HEK293 (cell line): ENCODE data around the gene PSORS1C2.

Experiments used
- CTCF ChIA-PET: fragments of 350-600 bp; formaldehyde crosslinking; extraction: SDS; loops from one replicate; lab custom pipeline; 2021; ENCODE audit warnings: antibody characterized with exemption; lab: Yijun Ruan, JAX
- POLR2A ChIA-PET: fragments of 300-600 bp; formaldehyde crosslinking; extraction: SDS; loops from one replicate; lab custom pipeline; 2020; ENCODE audit warnings: antibody characterized with exemption, inconsistent platforms; lab: Yijun Ruan, JAX
- H3K27ac ChIP-seq: fragments of 200-500 bp; sonication (Bioruptor generic); 2 replicates; pipeline ENCODE4 v1.5.1; 2014; ENCODE audit warnings: low read depth, low read length, control low read depth, inconsistent platforms; ENCODE audit errors: extremely low read depth
- H3K36me3 ChIP-seq, 2 experiments: fragments of 200-500 bp in 1 of 2; sonication (Bioruptor generic) in 1 of 2; 1 replicate in 1 of 2; 2 replicates in 1 of 2; pipeline ENCODE4 v1.5.1; 2014 to 2017; ENCODE audit warnings: inconsistent platforms in 2 of 2, low read length in 2 of 2; ENCODE audit not compliant: control insufficient read depth in 2 of 2, insufficient read depth in 1 of 2
- H3K4me1 ChIP-seq: fragments of 200-500 bp; sonication (Bioruptor generic); 2 replicates; pipeline ENCODE4 v1.5.1; 2014; ENCODE audit warnings: mild to moderate bottlenecking, low read length, inconsistent platforms; ENCODE audit not compliant: control insufficient read depth, insufficient read depth
- H3K4me3 ChIP-seq: 2 replicates; pipeline ENCODE4 v1.5.1; 2011; ENCODE audit warnings: low read depth, mild to moderate bottlenecking, control low read depth, low read length, moderate library complexity
- H3K9me3 ChIP-seq: fragments of 200-500 bp; sonication (Bioruptor generic); 2 replicates; pipeline ENCODE4 v1.5.1; 2014; ENCODE audit warnings: low read depth, low read length, inconsistent platforms; ENCODE audit not compliant: control insufficient read depth, insufficient read depth
- EGR2 ChIP-seq: fragments of 450-650 bp; formaldehyde crosslinking; IDR thresholded peaks from 2 replicates; pipeline ENCODE4 v1.5.1; 2016; ENCODE audit warnings: low read depth, missing biosample characterization, missing genetic modification characterization
- ELK4 ChIP-seq: IDR thresholded peaks from 2 replicates; pipeline ENCODE4 v1.6.1; 2011; ENCODE audit warnings: mild to moderate bottlenecking, low read depth, low read length, borderline replicate concordance
- GLI2 ChIP-seq: fragments of 450-650 bp; formaldehyde crosslinking; IDR thresholded peaks from 2 replicates; pipeline ENCODE4; 2017; ENCODE audit warnings: missing biosample characterization, missing genetic modification characterization, low read depth, borderline replicate concordance
- SCRT1 ChIP-seq: fragments of 450-650 bp; formaldehyde crosslinking; IDR thresholded peaks from 2 replicates; pipeline ENCODE4 v1.5.1; 2016; ENCODE audit warnings: missing biosample characterization, missing genetic modification characterization, borderline replicate concordance
- ZBTB49 ChIP-seq: fragments of 450-650 bp; formaldehyde crosslinking; IDR thresholded peaks from 2 replicates; pipeline ENCODE4 v1.5.1; 2016; ENCODE audit warnings: missing biosample characterization, missing genetic modification characterization, low read depth
- ZFHX2 ChIP-seq: fragments of 450-650 bp; formaldehyde crosslinking; conservative IDR thresholded peaks from 2 replicates; pipeline ENCODE4 v1.5.1; 2016; ENCODE audit warnings: missing biosample characterization, missing genetic modification characterization
- ZFP3 ChIP-seq: fragments of 450-650 bp; formaldehyde crosslinking; IDR thresholded peaks from 2 replicates; pipeline ENCODE4 v1.5.1; 2016; ENCODE audit warnings: low read depth, missing biosample characterization, missing genetic modification characterization
- ZFP69B ChIP-seq: fragments of 450-650 bp; formaldehyde crosslinking; IDR thresholded peaks from 2 replicates; pipeline ENCODE4 v1.5.1; 2016; ENCODE audit warnings: missing biosample characterization, missing genetic modification characterization
- ZNF10 ChIP-seq: fragments of 450-650 bp; formaldehyde crosslinking; IDR thresholded peaks from 2 replicates; pipeline ENCODE4 v1.5.1; 2017; ENCODE audit warnings: missing biosample characterization, missing genetic modification characterization
- ZNF266 ChIP-seq: fragments of 450-650 bp; formaldehyde crosslinking; IDR thresholded peaks from 2 replicates; pipeline ENCODE4 v1.5.1; 2016; ENCODE audit warnings: missing biosample characterization, missing genetic modification characterization, low read depth
- ZNF274 ChIP-seq, 2 experiments: fragments of 200-500 bp in 1 of 2; fragments of 450-650 bp in 1 of 2; sonication (Bioruptor generic) in 1 of 2; formaldehyde crosslinking in 1 of 2; IDR thresholded peaks; 2 replicates each; pipeline versions ENCODE4 v1.5.1 to v1.6.1; 2014 to 2016; ENCODE audit warnings: borderline replicate concordance in 1 of 2, inconsistent platforms in 1 of 2, low read length in 1 of 2, missing biosample characterization in 1 of 2, missing genetic modification characterization in 1 of 2
- ZNF398 ChIP-seq: fragments of 450-650 bp; formaldehyde crosslinking; IDR thresholded peaks from 2 replicates; pipeline ENCODE4 v1.5.1; 2017; ENCODE audit warnings: missing biosample characterization, missing genetic modification characterization
- ZNF416 ChIP-seq: fragments of 450-650 bp; formaldehyde crosslinking; IDR thresholded peaks from 2 replicates; pipeline ENCODE4 v1.5.1; 2016; ENCODE audit warnings: missing biosample characterization, missing genetic modification characterization
- ZNF433 ChIP-seq: fragments of 450-650 bp; formaldehyde crosslinking; IDR thresholded peaks from 2 replicates; pipeline ENCODE4 v1.5.1; 2016; ENCODE audit warnings: missing biosample characterization, missing genetic modification characterization, low read depth
- ZNF518A ChIP-seq: fragments of 450-650 bp; formaldehyde crosslinking; conservative IDR thresholded peaks from 2 replicates; pipeline ENCODE4 v1.5.1; 2016; ENCODE audit warnings: low read depth, missing biosample characterization, missing genetic modification characterization
- ZNF529 ChIP-seq: fragments of 450-650 bp; formaldehyde crosslinking; IDR thresholded peaks from 2 replicates; pipeline ENCODE4 v1.5.1; 2017; ENCODE audit warnings: missing genetic modification characterization, missing biosample characterization; ENCODE audit not compliant: insufficient replicate concordance
- ZNF544 ChIP-seq: fragments of 450-650 bp; formaldehyde crosslinking; IDR thresholded peaks from 2 replicates; pipeline ENCODE4 v1.5.0; 2017; ENCODE audit warnings: missing biosample characterization, missing genetic modification characterization
- ZNF549 ChIP-seq: fragments of 450-650 bp; IDR thresholded peaks from 2 replicates; pipeline ENCODE4 v1.5.1; 2018; ENCODE audit warnings: missing biosample characterization, missing genetic modification characterization, mild to moderate bottlenecking, inconsistent platforms, moderate library complexity
- ZNF555 ChIP-seq: fragments of 450-650 bp; formaldehyde crosslinking; conservative IDR thresholded peaks from 2 replicates; pipeline ENCODE4 v1.5.1; 2017; ENCODE audit warnings: missing biosample characterization, mild to moderate bottlenecking, missing genetic modification characterization, inconsistent platforms
- ZNF600 ChIP-seq: fragments of 450-650 bp; formaldehyde crosslinking; IDR thresholded peaks from 2 replicates; pipeline ENCODE4 v1.5.1; 2016; ENCODE audit warnings: missing biosample characterization, missing genetic modification characterization
- ZNF670 ChIP-seq: fragments of 450-650 bp; formaldehyde crosslinking; IDR thresholded peaks from 2 replicates; pipeline ENCODE4 v1.5.1; 2016; ENCODE audit warnings: missing biosample characterization, missing genetic modification characterization, low read depth
- ZSCAN30 ChIP-seq: fragments of 450-650 bp; IDR thresholded peaks from 2 replicates; pipeline ENCODE4 v1.5.1; 2018; ENCODE audit warnings: missing biosample characterization, mild to moderate bottlenecking, missing genetic modification characterization, moderate library complexity
- TF ChIP-seq, protein P1 (sequence below): fragments of 450-650 bp; formaldehyde crosslinking; IDR thresholded peaks from 2 replicates; pipeline ENCODE4 v1.5.1; 2017; ENCODE audit warnings: missing biosample characterization, missing genetic modification characterization

Gene PSORS1C2

DNA sequence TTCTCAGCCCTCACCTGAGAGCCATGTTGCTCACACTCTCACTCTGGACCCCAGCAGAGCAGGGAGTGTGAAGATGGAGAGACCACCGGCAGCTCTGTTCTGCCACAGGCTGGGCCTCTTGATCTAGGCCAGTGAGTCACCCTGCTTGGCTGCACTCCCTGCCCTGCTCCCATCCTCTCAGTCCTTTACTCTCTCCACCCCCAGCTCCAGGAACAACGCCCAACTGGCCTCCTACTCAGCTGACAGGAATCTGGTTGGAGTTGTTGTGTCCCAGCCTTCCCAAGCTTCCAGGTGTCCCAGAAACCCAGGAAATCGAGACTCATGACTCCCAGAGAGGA is 24.4 kb downstream of the PSORS1C2 start, which contains the start of gene PSORS1C1 (continued):
- TF ChIP-seq GLI2 (tag by site-specific recombination): no peak
- no peak for TF ChIP-seq ZNF544 (tag by site-specific recombination)
- no peak for TF ChIP-seq ZNF518A (tag by site-specific recombination)
- peak; percentile 92 for TF ChIP-seq ZFHX2 (tag by site-specific recombination)
- no peak for TF ChIP-seq ZFP3 (tag by site-specific recombination)
- no peak for TF ChIP-seq ZNF549 (tag by site-specific recombination)
- TF ChIP-seq ZNF416 (tag by site-specific recombination): no peak
- no peak for TF ChIP-seq ZNF10 (tag by site-specific recombination)
- TF ChIP-seq SCRT1 (tag by site-specific recombination): no peak
- TF ChIP-seq ZNF670 (tag by site-specific recombination): no peak
- TF ChIP-seq EGR2 (tag by site-specific recombination): peak; percentile 74
- no peak for TF ChIP-seq ZSCAN30 (tag by site-specific recombination)
- no peak for TF ChIP-seq ZNF274 (IDR thresholded peaks at IDR 0.05; ENCODE audit: low read length)
- no peak for TF ChIP-seq ZNF274 (tag by site-specific recombination; IDR thresholded peaks at IDR 0.05; ENCODE audit: borderline replicate concordance)
- peak; percentile 62 for TF ChIP-seq ZNF398 (tag by site-specific recombination)

DNA sequence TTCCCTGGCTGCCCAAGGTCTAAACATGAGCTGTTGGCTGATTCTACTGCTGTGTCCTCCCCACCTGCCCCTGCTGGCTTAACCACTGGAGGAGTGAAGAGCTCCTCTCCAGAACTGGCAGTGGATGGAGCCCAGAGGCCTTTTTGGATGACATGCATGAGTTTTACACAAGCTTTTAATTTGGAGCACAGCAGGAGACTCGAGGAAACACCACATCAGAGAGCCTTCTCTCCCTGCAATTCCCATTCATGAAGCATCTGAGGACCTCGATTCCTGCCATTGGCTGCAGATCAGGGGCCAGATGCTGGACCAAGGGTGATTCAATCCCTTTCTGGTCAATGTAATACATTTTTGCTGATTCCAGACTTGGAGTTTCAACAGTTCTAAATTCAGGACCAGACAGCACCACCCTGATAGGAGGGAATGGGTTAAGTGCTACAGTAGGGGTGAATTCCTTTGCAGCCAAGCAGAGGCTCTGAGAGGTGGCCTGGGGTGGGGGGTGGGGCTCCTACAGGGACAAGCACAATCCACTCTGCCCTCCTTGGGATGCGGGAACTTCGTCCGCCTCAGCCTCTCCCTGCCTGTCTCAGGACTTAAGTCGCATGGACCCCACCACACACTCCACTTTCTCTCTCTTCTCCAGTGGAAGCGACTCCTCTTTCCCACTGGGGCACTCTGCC is 24.9 kb downstream of the PSORS1C2 start:
- Histone ChIP-seq H3K36me3 (no peaks in the 10 kb centered on the region), H3K9me3 (no peaks in the 10 kb centered on the region), H3K27ac (no peak overlapping the region), H3K4me3 (no peak overlapping the region), H3K4me1 (peaks cover 7% of the 10 kb centered on the region)
- CTCF ChIA-PET: interaction anchor here (0.7 to 8.3 kb wide), 8 partner anchors 11 to 253 kb away, joined by 3 to 60 read pairs (median 6); no protein-coding TSS in a partner anchor
- POLR2A ChIA-PET: interaction anchor here (0.5 to 2.2 kb wide), 3 partner anchors 30 to 747 kb away, joined by 3 to 7 read pairs (median 5); no protein-coding TSS in a partner anchor
- TF ChIP-seq ZNF529 (no peak), ZNF266 (no peak), ZFP69B (tag by site-specific recombination) (peak; percentile 47), ZBTB49 (no peak), ZNF555 (no peak), ZNF433 (tag by site-specific recombination) (no peak), ELK4 (no peak), ZNF600 (tag by site-specific recombination) (no peak)
- TF ChIP-seq, protein P1, sequence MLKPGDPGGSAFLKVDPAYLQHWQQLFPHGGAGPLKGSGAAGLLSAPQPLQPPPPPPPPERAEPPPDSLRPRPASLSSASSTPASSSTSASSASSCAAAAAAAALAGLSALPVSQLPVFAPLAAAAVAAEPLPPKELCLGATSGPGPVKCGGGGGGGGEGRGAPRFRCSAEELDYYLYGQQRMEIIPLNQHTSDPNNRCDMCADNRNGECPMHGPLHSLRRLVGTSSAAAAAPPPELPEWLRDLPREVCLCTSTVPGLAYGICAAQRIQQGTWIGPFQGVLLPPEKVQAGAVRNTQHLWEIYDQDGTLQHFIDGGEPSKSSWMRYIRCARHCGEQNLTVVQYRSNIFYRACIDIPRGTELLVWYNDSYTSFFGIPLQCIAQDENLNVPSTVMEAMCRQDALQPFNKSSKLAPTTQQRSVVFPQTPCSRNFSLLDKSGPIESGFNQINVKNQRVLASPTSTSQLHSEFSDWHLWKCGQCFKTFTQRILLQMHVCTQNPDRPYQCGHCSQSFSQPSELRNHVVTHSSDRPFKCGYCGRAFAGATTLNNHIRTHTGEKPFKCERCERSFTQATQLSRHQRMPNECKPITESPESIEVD (tag by site-specific recombination): no peak; the same call in 1 of the 2 replicates
